H54 (cell line): ENCODE data around the gene IL37.

Source experiments
- DNase-seq: peaks from one replicate; pipeline ENCODE4 v3.0.0; 2011; ENCODE audit warnings: low spot score, mixed read lengths; ENCODE audit not compliant: insufficient read length
- FAIRE-seq: peaks from 3 replicates; lab custom pipeline; 2011; peaks lifted over from hg19 to GRCh38; lab: Jason Lieb, UNC
- POLR2A ChIP-seq: IDR thresholded peaks from 2 replicates; pipeline ENCODE4 v1.6.1; 2011; ENCODE audit warnings: low read depth, mild to moderate bottlenecking, low read length

Gene IL37, protein sequence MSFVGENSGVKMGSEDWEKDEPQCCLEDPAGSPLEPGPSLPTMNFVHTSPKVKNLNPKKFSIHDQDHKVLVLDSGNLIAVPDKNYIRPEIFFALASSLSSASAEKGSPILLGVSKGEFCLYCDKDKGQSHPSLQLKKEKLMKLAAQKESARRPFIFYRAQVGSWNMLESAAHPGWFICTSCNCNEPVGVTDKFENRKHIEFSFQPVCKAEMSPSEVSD

GRCh38 chr2:112910865-112911264 is at the start of gene IL37:
Gene IL37, plus strand, starts transcription at chr2:112911165. Its CDS starts 1,848 bp downstream, at chr2:112913013.
- TF ChIP-seq POLR2A: no peak
- no peak for FAIRE-seq
- DNase-seq: no peak

DNA sequence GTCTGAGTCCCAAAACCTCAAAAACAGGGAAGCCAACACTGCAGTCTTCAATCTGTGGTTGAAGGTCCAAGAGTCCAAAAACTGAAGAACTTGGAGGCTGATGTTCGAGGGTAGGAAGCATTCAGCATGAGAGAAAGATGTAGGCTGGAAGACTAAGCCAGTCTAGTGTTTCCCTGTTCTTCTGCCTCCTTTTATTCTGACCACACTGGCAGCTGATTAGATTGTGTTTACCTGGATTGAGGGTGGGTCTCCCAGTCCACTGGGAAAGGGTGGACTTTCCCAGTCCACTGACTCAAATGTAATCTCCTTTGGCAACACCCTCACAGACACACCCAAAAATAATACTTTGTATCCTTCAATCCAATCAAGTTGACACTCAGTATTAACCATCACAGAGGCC is 46.9 kb upstream of the IL37 start:
- DNase-seq: no peak
- FAIRE-seq: no peak
- TF ChIP-seq POLR2A: no peak

DNA sequence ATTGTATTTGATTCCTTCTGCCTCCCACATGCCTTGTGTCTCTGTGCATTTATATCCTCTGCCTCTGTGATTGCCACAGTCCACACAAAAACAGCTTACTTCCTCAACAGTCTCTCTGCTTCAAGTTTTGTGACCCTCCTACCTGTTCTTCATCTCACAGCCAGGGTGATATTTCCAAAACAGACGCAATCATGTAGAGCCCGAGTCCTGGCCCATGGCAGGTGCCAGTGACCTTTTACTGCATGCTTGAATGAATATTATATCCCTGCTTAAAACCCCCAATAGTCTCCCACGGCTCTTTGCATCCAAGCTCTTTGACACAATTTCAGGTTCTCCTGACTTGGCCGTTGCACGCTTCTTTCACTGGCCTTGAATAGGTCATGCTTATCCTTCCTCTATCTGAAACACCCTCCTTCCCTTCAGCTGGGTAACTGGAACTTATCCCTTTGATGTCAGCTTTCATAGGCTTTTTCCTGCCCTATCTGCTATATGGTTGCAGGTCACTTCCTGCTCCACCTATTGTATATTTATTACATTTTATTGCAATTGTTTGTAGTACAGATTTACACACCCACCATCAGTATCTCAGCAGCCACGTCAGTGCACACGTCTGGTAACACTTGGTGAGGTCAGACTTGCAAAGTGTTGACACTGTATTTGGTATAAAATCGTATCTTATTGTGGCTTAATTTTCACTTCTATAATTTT is 44.7 kb upstream of the IL37 start:
- TF ChIP-seq POLR2A: no peak
- FAIRE-seq (no peak), DNase-seq (no peak)

DNA sequence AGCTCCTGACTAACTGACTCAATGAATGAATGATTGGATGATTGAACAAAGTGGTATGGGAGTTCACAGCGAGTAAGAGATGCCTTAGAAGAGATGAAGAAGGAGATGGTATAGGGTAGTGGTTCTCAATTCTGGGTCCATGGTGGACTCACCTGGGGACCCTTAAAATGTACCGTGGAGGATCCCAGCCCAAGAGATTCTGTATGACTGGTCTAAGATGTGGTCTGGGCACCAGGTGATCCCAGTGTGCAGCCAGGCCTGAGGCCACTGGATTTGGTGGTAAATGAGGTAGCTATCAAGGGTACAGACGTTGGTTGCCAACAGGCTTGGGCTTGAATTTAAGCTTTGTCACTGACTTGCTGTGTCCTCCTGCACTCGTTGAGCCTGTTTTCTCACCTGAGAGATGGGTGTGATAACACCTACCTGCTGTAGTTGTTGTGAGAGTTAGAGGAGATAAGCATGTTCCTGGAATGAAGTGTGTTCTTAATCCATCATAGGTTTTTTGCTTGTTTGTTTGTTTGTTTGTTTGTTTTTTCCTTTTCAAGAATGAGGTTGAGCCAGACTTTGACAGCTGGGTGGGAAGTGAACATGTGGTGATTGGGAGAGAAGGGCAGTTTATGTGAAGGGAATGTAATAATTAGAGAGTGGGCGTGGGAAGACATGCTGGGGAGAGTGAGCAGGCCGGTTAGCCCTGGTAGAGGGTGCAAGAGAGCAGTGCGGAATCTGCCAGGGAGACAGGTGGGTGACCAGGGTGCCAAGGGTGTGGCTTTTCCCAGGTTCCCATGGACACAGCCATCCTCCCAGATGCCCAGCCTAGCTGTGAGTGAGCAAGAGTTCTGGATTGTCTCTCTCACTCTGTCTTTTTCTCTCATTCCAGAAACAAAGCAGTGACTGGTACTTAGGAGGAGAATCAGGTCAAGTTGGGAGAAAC is 43.0 kb upstream of the IL37 start:
- FAIRE-seq (no peak), DNase-seq (no peak)
- no peak for TF ChIP-seq POLR2A

GRCh38 chr2:112869258-112869842 is 41.6 kb upstream of the IL37 start:
- FAIRE-seq (peak; percentile 93), DNase-seq (no peak)
- no peak for TF ChIP-seq POLR2A

GRCh38 chr2:112870841-112871835 is 39.8 kb upstream of the IL37 start:
- FAIRE-seq (no peak), DNase-seq (no peak)
- no peak for TF ChIP-seq POLR2A

DNA sequence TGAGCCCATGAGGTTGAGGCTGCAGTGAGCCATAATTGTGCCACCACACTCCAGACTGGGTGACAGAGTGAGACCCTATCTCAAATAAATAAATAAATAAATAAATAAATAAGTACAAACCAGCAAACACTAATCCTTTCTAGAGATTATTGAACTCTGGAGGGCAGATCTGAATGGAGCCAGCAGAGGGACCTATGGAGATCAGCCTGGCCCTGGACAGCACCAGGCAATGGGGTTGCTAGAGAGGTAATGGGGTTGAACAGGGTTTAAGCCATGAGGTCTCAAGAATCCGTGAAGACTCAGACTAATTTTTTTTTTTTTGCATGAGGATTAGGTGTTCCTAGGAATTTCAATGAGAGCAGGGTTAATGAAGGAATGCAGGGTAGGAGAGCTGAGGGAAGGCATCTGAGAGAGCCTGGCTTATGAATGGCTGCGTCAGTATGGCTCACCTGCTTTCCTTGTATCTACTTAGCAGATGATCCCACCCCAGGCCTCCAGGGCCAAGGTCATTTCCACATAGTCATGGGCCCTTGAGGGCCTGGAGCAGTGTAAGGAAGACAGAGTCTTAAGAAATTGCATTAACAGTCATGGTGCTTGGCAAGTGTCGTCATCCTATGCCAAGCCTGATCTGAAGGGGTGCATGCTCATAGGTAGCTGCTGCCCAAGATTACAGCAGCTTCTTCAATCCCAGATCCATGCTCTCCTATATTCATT is 34.6 kb upstream of the IL37 start:
- no peak for TF ChIP-seq POLR2A
- FAIRE-seq: no peak
- no peak for DNase-seq

DNA sequence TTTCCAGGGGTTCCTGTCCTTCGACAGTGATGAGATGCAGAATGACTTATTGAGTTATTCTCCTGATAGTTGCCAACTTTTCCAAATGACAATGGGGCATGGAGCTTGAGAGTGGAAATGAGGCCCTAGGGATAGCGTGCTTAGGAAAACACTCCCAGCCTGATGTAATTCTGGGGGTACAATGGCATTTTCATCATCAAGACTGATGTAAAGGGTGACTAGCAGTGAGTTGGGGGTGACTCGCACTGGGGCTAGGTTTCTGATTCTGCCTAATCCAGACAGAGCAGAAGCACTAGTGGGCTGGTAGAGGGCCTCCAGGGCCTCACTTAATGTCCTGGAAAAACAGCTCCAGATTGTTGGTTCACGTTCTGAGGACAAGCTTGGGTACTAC is 34.0 kb upstream of the IL37 start:
- FAIRE-seq (no peak), DNase-seq (no peak)
- TF ChIP-seq POLR2A: no peak

DNA sequence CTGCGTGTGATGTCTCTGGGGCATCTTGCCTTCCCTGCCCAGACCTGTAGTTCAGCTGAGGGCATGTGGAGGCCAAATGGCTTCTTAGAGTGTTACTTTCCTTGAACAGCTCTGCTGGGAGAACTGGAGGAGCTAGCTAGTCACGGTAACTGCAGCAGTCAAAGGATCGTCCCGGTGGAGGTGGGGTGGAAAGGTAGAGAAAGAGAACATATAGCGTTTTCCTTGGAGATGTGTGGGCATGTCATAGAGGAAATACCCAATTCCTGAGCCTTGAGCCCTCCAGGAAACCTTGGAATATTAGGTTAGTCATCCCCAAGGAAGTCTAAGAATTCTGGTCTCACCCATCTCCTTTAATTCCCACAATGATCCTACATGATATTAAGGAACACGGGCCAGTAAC is 33.5 kb upstream of the IL37 start:
- no peak for TF ChIP-seq POLR2A
- DNase-seq (no peak), FAIRE-seq (no peak)

DNA sequence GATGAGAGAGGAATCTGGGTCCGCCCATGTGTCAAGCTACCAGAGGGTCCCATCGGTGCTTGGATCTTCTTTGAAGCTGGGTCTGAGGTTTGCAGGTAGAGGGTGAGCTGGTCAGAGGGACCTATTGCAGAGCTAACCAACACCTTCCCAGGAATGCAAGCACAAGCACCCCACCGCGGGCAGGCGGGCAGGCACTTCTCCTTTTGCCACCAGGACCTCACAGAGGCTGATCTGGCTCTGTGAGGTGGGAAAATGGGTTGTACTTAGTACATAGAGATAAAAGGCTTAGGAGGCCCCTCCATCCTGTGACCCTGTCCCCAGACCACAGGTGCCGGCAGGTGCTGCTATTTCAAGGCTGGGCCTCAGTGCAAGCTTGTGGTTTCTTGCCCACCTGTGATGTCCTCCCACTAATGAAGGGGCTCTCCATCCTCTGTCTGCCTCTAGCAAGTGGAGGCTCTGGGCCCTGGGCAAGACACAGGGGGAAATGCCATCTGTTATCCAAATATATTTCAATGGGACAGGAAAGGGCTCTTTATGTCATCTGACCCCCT is 31.4 kb upstream of the IL37 start:
- no peak for TF ChIP-seq POLR2A
- FAIRE-seq: no peak

GRCh38 chr2:112880091-112880531 is 30.9 kb upstream of the IL37 start:
- FAIRE-seq (no peak), DNase-seq (no peak)
- no peak for TF ChIP-seq POLR2A

More for the DNA sequence above, 31.4 kb upstream of the IL37 start:
- DNase-seq: no peak

- TF ChIP-seq POLR2A: no peak
- no peak for FAIRE-seq
- no peak for DNase-seq
Observed at GRCh38 chr2:112880696-112881095, 30.3 kb upstream of the IL37 start.
